Tibial nerve (tissue), 4 donors: ENCODE results near the gene EGLN2.
"Not testable (repeated sequence)": the region's sequence is repeated elsewhere in the genome, so short reads cannot be mapped to it uniquely, and the experiment has no call there.

Source experiments
- CTCF ChIP-seq, 5 experiments: fragments of 200-600 bp in 3 of 5; fragments of 450-650 bp in 2 of 5; sonication (generic) in 3 of 5; IDR thresholded peaks; one replicate each; pipeline ENCODE4 v1.5.1; 2016 to 2019; ENCODE audit warnings: antibody characterized with exemption in 5 of 5, mild to moderate bottlenecking in 3 of 5, moderate library complexity in 2 of 5
- EP300 ChIP-seq, 2 donors: sonication (generic); formaldehyde crosslinking; IDR thresholded peaks; one replicate each; pipeline ENCODE4 v1.6.1; 2017; ENCODE audit warnings: antibody characterized with exemption in 2 of 2, mild to moderate bottlenecking in 1 of 2
- POLR2A ChIP-seq, 2 donors: fragments of 450-650 bp; IDR thresholded peaks; one replicate each; pipeline ENCODE4 v1.6.1; 2017; ENCODE audit warnings: antibody characterized with exemption in 2 of 2, mild to moderate bottlenecking in 2 of 2, moderate library complexity in 2 of 2

- not testable (repeated sequence) for TF ChIP-seq POLR2A, CTCF, EP300 (IDR thresholded peaks at IDR 0.05)
These were observed 53.6 kb downstream of the EGLN2 start for GRCh38 chr19:40852467-40853152.
